Liver (tissue), 9 donors: ENCODE data around the gene NAA35. TPM values are rescaled to one million over a fixed set of nuclear protein-coding genes. Genes with fewer than 3 reads are reported as not detected.

Experiments used
- DNase-seq: peaks from one replicate; pipeline ENCODE4 v3.0.0-alpha.2; 2017; ENCODE audit warnings: low spot score
- H3K27ac ChIP-seq, 2 donors: one replicate each; pipeline ENCODE4 v1.7.0; 2013; ENCODE audit warnings: inconsistent platforms in 2 of 2, low read length in 2 of 2, control low read depth in 1 of 2, low read depth in 1 of 2, mild to moderate bottlenecking in 1 of 2
- H3K27me3 ChIP-seq, 4 donors: one replicate each; pipeline versions ENCODE4 v1.6.1 to v1.7.0; 2013; ENCODE audit warnings: low read length in 3 of 4, inconsistent platforms in 1 of 4, mild to moderate bottlenecking in 1 of 4, moderate library complexity in 1 of 4; ENCODE audit not compliant: control insufficient read depth in 4 of 4, insufficient read depth in 4 of 4
- H3K36me3 ChIP-seq, 4 donors: one replicate each; pipeline versions ENCODE4 v1.6.1 to v1.7.0; 2013; ENCODE audit warnings: low read length in 3 of 4, mild to moderate bottlenecking in 3 of 4, low read depth in 1 of 4, moderate library complexity in 1 of 4; ENCODE audit not compliant: control insufficient read depth in 4 of 4, insufficient read depth in 3 of 4
- H3K4me1 ChIP-seq, 4 donors: one replicate each; pipeline versions ENCODE4 v1.6.1 to v1.7.0; 2013; ENCODE audit warnings: low read length in 3 of 4, mild to moderate bottlenecking in 3 of 4, moderate library complexity in 1 of 4; ENCODE audit not compliant: control insufficient read depth in 4 of 4, insufficient read depth in 4 of 4
- H3K4me3 ChIP-seq, 3 donors: one replicate each; pipeline versions ENCODE4 v1.6.1 to v1.7.0; 2013; ENCODE audit warnings: low read length in 3 of 3, control low read depth in 1 of 3, low read depth in 1 of 3, mild to moderate bottlenecking in 1 of 3
- H3K9ac ChIP-seq, 2 donors: one replicate each; pipeline ENCODE4 v1.7.0; 2013; ENCODE audit warnings: low read length in 2 of 2, mild to moderate bottlenecking in 2 of 2, moderate library complexity in 2 of 2, control low read depth in 1 of 2, low read depth in 1 of 2
- H3K9me3 ChIP-seq, 4 donors: one replicate each; pipeline versions ENCODE4 v1.6.1 to v1.7.0; 2013; ENCODE audit warnings: low read length in 3 of 4; ENCODE audit not compliant: control insufficient read depth in 4 of 4
- EGR1 ChIP-seq, 2 donors: IDR thresholded peaks; 2 replicates each; pipeline ENCODE4 v1.6.1; 2016 to 2018; ENCODE audit warnings: antibody characterized with exemption in 2 of 2, low read depth in 2 of 2
- FOXA1 ChIP-seq: IDR thresholded peaks from 2 replicates; pipeline ENCODE4 v1.6.1; 2016; ENCODE audit warnings: antibody characterized with exemption
- FOXA2 ChIP-seq: IDR thresholded peaks from 2 replicates; pipeline ENCODE4 v1.6.1; 2016; ENCODE audit warnings: antibody characterized with exemption
- GABPA ChIP-seq, 2 donors: IDR thresholded peaks in 1 of 2; conservative IDR thresholded peaks in 1 of 2; 2 replicates each; pipeline ENCODE4 v1.6.1; 2016; ENCODE audit warnings: antibody characterized with exemption in 2 of 2, mild to moderate bottlenecking in 1 of 2, moderate library complexity in 1 of 2
- HNF4A ChIP-seq, 2 donors: conservative IDR thresholded peaks; 2 replicates each; pipeline ENCODE4 v1.6.1; 2016; ENCODE audit warnings: antibody characterized with exemption in 2 of 2, mild to moderate bottlenecking in 2 of 2
- HNF4G ChIP-seq: IDR thresholded peaks from 2 replicates; pipeline ENCODE4 v1.6.1; 2016; ENCODE audit warnings: antibody characterized with exemption
- JUND ChIP-seq, 2 donors: IDR thresholded peaks; 2 replicates each; pipeline ENCODE4 v1.6.1; 2016; ENCODE audit warnings: antibody characterized with exemption in 2 of 2
- NR2F2 ChIP-seq: IDR thresholded peaks from 2 replicates; pipeline ENCODE4 v1.6.1; 2016; ENCODE audit warnings: antibody characterized with exemption
- RAD21 ChIP-seq, 2 donors: IDR thresholded peaks; 2 replicates each; pipeline ENCODE4 v1.6.1; 2016; ENCODE audit warnings: antibody characterized with exemption in 2 of 2, mild to moderate bottlenecking in 2 of 2
- RXRA ChIP-seq, 2 donors: IDR thresholded peaks; 2 replicates each; pipeline ENCODE4 v1.6.1; 2017 to 2018; ENCODE audit warnings: antibody characterized with exemption in 2 of 2, mild to moderate bottlenecking in 1 of 2
- SP1 ChIP-seq: IDR thresholded peaks from 2 replicates; pipeline ENCODE4 v1.6.1; 2018; ENCODE audit warnings: antibody characterized with exemption, mild to moderate bottlenecking
- TAF1 ChIP-seq: conservative IDR thresholded peaks from 2 replicates; pipeline ENCODE4 v1.6.1; 2016; ENCODE audit warnings: antibody characterized with exemption, mild to moderate bottlenecking
- YY1 ChIP-seq: IDR thresholded peaks from 2 replicates; pipeline ENCODE4 v1.6.1; 2016; ENCODE audit warnings: antibody characterized with exemption, mild to moderate bottlenecking
- WGBS: extraction: QIAGEN DNeasy Blood & Tissue Kit; methylation state at CpG from one replicate; pipeline ENCODE4 v1.1.7; 2013; 5-methylcytosine and 5-hydroxymethylcytosine counted together
- polyA plus RNA-seq, 2 donors: library from polyadenylated mRNA; stranded (reverse) in 1 of 2; unstranded in 1 of 2; fragments of 200-250 nt in 1 of 2; fragments of >200 nt in 1 of 2; fragmentation: Nextera tagmentation in 1 of 2; extraction: Ambion mirVana in 1 of 2; gene quantifications; one replicate each; pipeline versions ENCODE4 v1.2.1 to v1.2.3, GENCODE V29; 2013 to 2015
- total RNA-seq, 2 donors: library from RNA; depleted of rRNA; stranded (reverse); fragments of >200 nt; gene quantifications; one replicate each; pipeline ENCODE4 v1.2.3, GENCODE V29; 2014
- TF ChIP-seq, protein P1 (sequence below): IDR thresholded peaks from 2 replicates; pipeline ENCODE4 v1.6.1; 2016; ENCODE audit warnings: antibody characterized with exemption
- TF ChIP-seq, protein P2 (sequence below): IDR thresholded peaks from 2 replicates; pipeline ENCODE4 v1.6.1; 2016; ENCODE audit warnings: antibody characterized with exemption
- TF ChIP-seq, protein P3 (sequence below): IDR thresholded peaks from 2 replicates; pipeline ENCODE4 v1.6.1; 2016; ENCODE audit warnings: antibody characterized with exemption
- TF ChIP-seq, protein P4 (sequence below): fragments of 150-350 bp; IDR thresholded peaks from 2 replicates; pipeline ENCODE4 v1.5.1; 2017; ENCODE audit warnings: improper control_type of control experiment, low read depth, low read length; ENCODE audit not compliant: missing input control
- TF ChIP-seq, protein P5 (sequence below): IDR thresholded peaks from 2 replicates; pipeline ENCODE4 v1.6.1; 2016; ENCODE audit warnings: antibody characterized with exemption, mild to moderate bottlenecking
- donor health status: healthy.
- donor health status: healthy.
- donor health status: healthy.
- donor health status: healthy.
- donor health status: healthy.

Gene NAA35
- total and polyA plus RNA-seq, 4 donors = 5.2 to 14.8 (median 9.2) TPM

DNA sequence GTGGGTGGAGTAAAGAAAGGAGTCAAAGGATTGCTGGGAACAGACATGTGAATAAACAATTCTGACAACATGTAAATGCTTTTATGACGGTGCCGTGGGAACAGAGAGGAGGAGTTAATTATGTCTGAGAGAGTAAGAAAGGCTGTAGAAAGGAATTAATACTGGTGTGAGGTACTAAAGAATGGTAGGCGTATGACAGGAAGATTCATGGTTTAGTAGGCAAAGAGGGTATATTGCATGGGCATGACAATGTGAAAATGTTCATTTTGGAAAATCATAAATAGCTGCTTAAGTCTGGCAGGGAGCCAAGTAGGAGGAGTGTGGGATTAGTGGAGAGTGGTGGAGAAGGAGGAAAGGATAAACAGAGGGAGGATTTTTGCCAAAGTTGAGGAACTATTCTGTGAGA, 19.7 kb downstream of the NAA35 start:
- no peaks in the 10 kb centered on the region for H3K27me3 ChIP-seq
- no peak overlapping the region for H3K4me3 ChIP-seq
- no peaks in the 10 kb centered on the region for H3K9me3 ChIP-seq
- H3K36me3 ChIP-seq = peaks cover 3 to 15% (median 14%) of the 10 kb centered on the region in 4 donors
- TF ChIP-seq HNF4G = no peak
- no peak for TF ChIP-seq FOXA2
- TF ChIP-seq, protein P1, sequence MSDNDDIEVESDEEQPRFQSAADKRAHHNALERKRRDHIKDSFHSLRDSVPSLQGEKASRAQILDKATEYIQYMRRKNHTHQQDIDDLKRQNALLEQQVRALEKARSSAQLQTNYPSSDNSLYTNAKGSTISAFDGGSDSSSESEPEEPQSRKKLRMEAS = no peak
- TF ChIP-seq GABPA (IDR thresholded peaks at IDR 0.05 in 1 of 2, conservative IDR thresholded peaks at IDR 0.05 in 1 of 2) = no peak
- no peak for TF ChIP-seq HNF4A (conservative IDR thresholded peaks at IDR 0.05)
- TF ChIP-seq TAF1 = no peak
- TF ChIP-seq SP1 = no peak
- TF ChIP-seq JUND (IDR thresholded peaks at IDR 0.05) = no peak
- no peak for TF ChIP-seq RAD21 (IDR thresholded peaks at IDR 0.05)
- TF ChIP-seq, protein P2, sequence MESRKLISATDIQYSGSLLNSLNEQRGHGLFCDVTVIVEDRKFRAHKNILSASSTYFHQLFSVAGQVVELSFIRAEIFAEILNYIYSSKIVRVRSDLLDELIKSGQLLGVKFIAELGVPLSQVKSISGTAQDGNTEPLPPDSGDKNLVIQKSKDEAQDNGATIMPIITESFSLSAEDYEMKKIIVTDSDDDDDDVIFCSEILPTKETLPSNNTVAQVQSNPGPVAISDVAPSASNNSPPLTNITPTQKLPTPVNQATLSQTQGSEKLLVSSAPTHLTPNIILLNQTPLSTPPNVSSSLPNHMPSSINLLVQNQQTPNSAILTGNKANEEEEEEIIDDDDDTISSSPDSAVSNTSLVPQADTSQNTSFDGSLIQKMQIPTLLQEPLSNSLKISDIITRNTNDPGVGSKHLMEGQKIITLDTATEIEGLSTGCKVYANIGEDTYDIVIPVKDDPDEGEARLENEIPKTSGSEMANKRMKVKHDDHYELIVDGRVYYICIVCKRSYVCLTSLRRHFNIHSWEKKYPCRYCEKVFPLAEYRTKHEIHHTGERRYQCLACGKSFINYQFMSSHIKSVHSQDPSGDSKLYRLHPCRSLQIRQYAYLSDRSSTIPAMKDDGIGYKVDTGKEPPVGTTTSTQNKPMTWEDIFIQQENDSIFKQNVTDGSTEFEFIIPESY = no peak
- TF ChIP-seq, protein P3, sequence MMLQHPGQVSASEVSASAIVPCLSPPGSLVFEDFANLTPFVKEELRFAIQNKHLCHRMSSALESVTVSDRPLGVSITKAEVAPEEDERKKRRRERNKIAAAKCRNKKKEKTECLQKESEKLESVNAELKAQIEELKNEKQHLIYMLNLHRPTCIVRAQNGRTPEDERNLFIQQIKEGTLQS = no peak
- TF ChIP-seq, protein P4, sequence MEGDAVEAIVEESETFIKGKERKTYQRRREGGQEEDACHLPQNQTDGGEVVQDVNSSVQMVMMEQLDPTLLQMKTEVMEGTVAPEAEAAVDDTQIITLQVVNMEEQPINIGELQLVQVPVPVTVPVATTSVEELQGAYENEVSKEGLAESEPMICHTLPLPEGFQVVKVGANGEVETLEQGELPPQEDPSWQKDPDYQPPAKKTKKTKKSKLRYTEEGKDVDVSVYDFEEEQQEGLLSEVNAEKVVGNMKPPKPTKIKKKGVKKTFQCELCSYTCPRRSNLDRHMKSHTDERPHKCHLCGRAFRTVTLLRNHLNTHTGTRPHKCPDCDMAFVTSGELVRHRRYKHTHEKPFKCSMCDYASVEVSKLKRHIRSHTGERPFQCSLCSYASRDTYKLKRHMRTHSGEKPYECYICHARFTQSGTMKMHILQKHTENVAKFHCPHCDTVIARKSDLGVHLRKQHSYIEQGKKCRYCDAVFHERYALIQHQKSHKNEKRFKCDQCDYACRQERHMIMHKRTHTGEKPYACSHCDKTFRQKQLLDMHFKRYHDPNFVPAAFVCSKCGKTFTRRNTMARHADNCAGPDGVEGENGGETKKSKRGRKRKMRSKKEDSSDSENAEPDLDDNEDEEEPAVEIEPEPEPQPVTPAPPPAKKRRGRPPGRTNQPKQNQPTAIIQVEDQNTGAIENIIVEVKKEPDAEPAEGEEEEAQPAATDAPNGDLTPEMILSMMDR = no peak
- no peak for TF ChIP-seq YY1
- no peak for TF ChIP-seq NR2F2
- no peak for TF ChIP-seq EGR1 (IDR thresholded peaks at IDR 0.05; ENCODE audit: low read depth in 2 of 2)
- no peak for TF ChIP-seq FOXA1
- TF ChIP-seq RXRA (IDR thresholded peaks at IDR 0.05) = no peak
- TF ChIP-seq, protein P5, sequence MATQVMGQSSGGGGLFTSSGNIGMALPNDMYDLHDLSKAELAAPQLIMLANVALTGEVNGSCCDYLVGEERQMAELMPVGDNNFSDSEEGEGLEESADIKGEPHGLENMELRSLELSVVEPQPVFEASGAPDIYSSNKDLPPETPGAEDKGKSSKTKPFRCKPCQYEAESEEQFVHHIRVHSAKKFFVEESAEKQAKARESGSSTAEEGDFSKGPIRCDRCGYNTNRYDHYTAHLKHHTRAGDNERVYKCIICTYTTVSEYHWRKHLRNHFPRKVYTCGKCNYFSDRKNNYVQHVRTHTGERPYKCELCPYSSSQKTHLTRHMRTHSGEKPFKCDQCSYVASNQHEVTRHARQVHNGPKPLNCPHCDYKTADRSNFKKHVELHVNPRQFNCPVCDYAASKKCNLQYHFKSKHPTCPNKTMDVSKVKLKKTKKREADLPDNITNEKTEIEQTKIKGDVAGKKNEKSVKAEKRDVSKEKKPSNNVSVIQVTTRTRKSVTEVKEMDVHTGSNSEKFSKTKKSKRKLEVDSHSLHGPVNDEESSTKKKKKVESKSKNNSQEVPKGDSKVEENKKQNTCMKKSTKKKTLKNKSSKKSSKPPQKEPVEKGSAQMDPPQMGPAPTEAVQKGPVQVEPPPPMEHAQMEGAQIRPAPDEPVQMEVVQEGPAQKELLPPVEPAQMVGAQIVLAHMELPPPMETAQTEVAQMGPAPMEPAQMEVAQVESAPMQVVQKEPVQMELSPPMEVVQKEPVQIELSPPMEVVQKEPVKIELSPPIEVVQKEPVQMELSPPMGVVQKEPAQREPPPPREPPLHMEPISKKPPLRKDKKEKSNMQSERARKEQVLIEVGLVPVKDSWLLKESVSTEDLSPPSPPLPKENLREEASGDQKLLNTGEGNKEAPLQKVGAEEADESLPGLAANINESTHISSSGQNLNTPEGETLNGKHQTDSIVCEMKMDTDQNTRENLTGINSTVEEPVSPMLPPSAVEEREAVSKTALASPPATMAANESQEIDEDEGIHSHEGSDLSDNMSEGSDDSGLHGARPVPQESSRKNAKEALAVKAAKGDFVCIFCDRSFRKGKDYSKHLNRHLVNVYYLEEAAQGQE = no peak
- DNase-seq = no peak
- no peak overlapping the region for H3K9ac ChIP-seq
- no peaks in the 10 kb centered on the region for H3K4me1 ChIP-seq
- 85% methylated on average over 3 of the region's 3 CpGs for WGBS
- H3K27ac ChIP-seq = no peak overlapping the region
